ENCODE measurements around the gene TRIML2. TPM values are rescaled to one million over a fixed set of nuclear protein-coding genes. Genes with fewer than 3 reads are reported as not detected.

TRIML2 gene
- total RNA-seq, 6 experiments from 2014 or later: 1.1 to 3.6 (median 2.3) TPM

DNA sequence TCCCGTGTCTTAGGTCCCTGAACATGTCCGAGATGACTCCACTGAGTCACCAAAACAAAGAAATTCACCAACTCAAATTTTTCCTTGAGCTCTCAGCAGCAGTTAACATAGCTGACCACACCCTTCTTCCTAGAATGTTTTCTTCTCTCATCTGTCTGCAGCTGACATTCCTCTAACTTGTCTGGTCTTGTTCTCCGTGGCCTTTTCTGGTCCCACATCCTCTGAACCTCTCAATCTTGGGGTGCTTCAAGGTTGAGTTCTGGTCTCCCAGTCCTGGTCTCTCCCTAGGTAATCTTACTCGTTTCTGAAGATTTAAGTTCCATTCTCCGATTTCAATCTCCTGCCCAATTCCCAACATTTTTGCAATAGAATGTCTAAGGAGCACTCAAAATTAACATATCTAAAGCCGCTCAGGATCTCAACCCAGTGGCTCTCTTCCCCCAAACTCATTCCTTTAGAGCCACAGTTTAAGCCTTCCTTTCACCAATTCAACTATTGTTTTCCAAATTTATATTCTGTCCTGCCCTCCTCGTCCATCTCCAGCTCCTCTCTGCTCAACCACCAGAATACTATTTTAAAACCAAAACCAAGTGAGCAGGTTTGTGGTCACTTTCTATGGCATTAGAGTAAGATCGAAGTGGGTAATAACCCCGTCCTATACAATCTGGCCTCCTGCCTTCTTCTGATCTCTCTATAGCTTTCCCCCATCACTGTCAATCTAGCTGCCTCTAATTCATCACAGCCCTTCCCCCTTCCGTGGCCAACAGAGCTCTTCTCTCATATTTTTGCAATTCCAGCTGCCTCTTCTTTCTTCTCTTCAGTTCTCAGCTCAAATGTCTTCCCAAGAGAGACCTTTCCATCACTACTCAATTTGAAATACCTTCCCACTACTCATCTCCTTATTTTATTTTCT is 1.2 kb downstream of the TRIML2 start:
- H3K9me3 Mint-ChIP-seq: peaks cover 15% of the 10 kb centered on the region; the same call in 1 of the 2 replicates
- TF ChIP-seq, protein P1, sequence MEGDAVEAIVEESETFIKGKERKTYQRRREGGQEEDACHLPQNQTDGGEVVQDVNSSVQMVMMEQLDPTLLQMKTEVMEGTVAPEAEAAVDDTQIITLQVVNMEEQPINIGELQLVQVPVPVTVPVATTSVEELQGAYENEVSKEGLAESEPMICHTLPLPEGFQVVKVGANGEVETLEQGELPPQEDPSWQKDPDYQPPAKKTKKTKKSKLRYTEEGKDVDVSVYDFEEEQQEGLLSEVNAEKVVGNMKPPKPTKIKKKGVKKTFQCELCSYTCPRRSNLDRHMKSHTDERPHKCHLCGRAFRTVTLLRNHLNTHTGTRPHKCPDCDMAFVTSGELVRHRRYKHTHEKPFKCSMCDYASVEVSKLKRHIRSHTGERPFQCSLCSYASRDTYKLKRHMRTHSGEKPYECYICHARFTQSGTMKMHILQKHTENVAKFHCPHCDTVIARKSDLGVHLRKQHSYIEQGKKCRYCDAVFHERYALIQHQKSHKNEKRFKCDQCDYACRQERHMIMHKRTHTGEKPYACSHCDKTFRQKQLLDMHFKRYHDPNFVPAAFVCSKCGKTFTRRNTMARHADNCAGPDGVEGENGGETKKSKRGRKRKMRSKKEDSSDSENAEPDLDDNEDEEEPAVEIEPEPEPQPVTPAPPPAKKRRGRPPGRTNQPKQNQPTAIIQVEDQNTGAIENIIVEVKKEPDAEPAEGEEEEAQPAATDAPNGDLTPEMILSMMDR (IDR thresholded peaks at IDR 0.05): no peak
- H3K4me3 Mint-ChIP-seq: peak overlapping the region; percentile 67

DNA sequence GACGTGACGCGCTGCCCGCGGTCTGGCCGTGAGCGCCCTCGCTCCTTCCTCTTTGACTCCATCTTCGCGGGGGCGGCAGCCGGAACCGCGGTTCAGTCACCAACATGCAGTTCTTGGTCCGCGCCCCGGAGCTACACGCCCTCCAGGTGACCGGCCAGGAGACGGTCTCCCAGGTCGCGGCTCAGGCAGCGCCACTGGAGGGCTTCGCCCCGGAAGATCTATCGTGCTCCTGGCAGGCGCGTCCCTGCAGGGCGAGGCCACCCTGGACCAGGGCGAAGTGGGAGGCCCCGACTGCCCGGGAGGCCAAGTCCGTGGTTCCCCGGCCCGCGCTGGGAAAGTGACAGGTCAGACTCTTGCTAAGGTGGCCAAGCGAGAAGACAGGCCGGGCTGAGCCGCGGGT is 2.9 kb downstream of the TRIML2 start:
- Mint-ChIP-seq H3K36me3 (ENCODE audit: low read depth) (no peaks in the 10 kb centered on the region; the same call in 1 of the 2 replicates), H3K27ac (no peak overlapping the region), H3K4me3 (no peak overlapping the region)

More for the DNA sequence above, 1.2 kb downstream of the TRIML2 start:
- Mint-ChIP-seq H3K27ac (peak overlapping the region; percentile 44), H3K4me1 (ENCODE audit: low read depth) (peaks cover 44% of the 10 kb centered on the region), H3K27me3 (ENCODE audit: insufficient read depth) (no peaks in the 10 kb centered on the region), H3K36me3 (ENCODE audit: low read depth) (no peaks in the 10 kb centered on the region)
- DNase-seq: peak; percentile 40

DNA sequence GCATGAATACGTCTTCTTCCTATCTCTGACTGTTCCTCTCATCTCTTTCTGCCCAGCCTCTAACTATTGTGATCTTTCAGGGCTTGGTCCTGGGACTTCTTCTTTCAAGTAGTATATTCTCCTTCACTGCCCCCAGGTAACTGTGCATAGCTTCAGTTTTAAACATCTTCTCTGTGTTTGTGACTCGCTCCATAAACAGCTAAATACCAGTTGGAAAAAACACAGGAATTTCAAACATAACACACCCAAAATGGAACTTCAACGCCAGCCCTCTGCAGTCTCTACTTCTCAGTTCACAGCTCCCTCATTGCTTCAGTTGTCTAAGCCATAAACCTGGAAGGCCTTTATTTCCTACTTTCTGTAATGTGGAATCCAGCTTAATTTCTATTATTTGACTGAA is 16.6 kb downstream of the TRIML2 start:
- H3K27ac Mint-ChIP-seq: no peak overlapping the region; the same call in 1 of the 2 replicates
- TF ChIP-seq, protein P1 (IDR thresholded peaks at IDR 0.05): no peak
- peaks cover 40% of the 10 kb centered on the region for H3K9me3 Mint-ChIP-seq
- peaks cover 19% of the 10 kb centered on the region for H3K36me3 Mint-ChIP-seq (ENCODE audit: low read depth)
- H3K4me1 Mint-ChIP-seq (ENCODE audit: low read depth): peaks cover 8% of the 10 kb centered on the region; the same call in 1 of the 2 replicates
- H3K4me3 Mint-ChIP-seq: no peak overlapping the region
- H3K27me3 Mint-ChIP-seq (ENCODE audit: insufficient read depth): no peaks in the 10 kb centered on the region
- no peak for DNase-seq

More for the DNA sequence above, 2.9 kb downstream of the TRIML2 start:
- H3K27me3 Mint-ChIP-seq (ENCODE audit: insufficient read depth): no peaks in the 10 kb centered on the region
- peaks cover 20% of the 10 kb centered on the region; the same call in 1 of the 2 replicates for H3K9me3 Mint-ChIP-seq
- no peak for DNase-seq
- TF ChIP-seq, protein P1 (IDR thresholded peaks at IDR 0.05): no peak
- peaks cover 43% of the 10 kb centered on the region for H3K4me1 Mint-ChIP-seq (ENCODE audit: low read depth)

DNA sequence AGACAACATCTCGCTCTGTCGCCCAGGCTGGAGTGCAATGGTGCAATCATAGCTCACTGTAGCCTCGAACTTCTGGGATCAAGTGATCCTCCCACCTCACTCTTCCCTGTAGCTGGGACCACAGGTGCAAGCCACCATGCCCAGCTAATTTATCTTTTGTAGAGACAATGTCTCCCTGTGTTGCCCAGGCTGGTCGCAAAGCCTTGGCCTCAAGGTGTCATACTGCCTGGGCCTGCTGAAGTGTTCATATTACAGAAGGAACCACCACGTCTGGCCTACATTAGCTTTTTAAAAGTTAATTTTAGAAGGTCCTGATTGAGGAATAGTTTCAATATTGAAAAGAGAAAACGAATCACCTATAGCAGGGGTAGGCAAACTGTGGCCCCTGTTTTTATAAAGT is 22.5 kb downstream of the TRIML2 start:
- H3K4me1 Mint-ChIP-seq (ENCODE audit: low read depth): no peaks in the 10 kb centered on the region; the same call in 1 of the 2 replicates
- TF ChIP-seq, protein P1 (IDR thresholded peaks at IDR 0.05): no peak
- no peak overlapping the region for H3K27ac Mint-ChIP-seq
- DNase-seq: no peak
- H3K27me3 Mint-ChIP-seq (ENCODE audit: insufficient read depth): no peaks in the 10 kb centered on the region
- peaks cover 20% of the 10 kb centered on the region for H3K36me3 Mint-ChIP-seq (ENCODE audit: low read depth)
- peaks cover 31% of the 10 kb centered on the region for H3K9me3 Mint-ChIP-seq
- no peak overlapping the region for H3K4me3 Mint-ChIP-seq

DNA sequence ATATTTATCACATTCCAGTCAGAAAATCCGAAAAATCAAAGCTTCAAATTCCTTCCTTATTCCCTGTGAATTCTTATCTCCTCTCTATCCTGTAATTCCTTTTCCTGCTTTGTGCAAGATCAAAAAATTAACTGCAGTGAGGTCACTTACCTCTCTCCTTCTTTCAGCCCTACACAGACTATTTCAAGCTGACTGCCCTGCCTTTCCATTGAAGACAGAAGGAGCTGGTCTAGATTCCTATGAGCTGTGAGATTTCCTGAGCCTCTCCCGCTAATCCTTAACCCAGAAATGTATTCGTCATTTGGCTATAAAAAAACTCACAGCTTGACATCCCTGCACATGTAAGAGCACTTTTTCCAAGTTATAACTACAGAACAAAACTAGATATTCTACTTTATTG is 26.6 kb downstream of the TRIML2 start:
- DNase-seq: no peak
- H3K4me1 Mint-ChIP-seq (ENCODE audit: low read depth): no peaks in the 10 kb centered on the region; the same call in 1 of the 2 replicates
- peaks cover 9% of the 10 kb centered on the region; the same call in 1 of the 2 replicates for H3K36me3 Mint-ChIP-seq (ENCODE audit: low read depth)
- no peak overlapping the region for H3K4me3 Mint-ChIP-seq
- H3K27ac Mint-ChIP-seq: no peak overlapping the region
- TF ChIP-seq, protein P1 (IDR thresholded peaks at IDR 0.05): no peak
- H3K27me3 Mint-ChIP-seq (ENCODE audit: insufficient read depth): peaks cover 1% of the 10 kb centered on the region
- H3K9me3 Mint-ChIP-seq: peaks cover 13% of the 10 kb centered on the region; the same call in 1 of the 2 replicates

Data from HFFc6 (cell line).